ENCODE data around the gene ASH1L. TPM values are rescaled to one million over a fixed set of nuclear protein-coding genes. Genes with fewer than 3 reads are reported as not detected.

Gene ASH1L
- polyA plus RNA-seq, 1 experiment, result 30.6 TPM

DNA sequence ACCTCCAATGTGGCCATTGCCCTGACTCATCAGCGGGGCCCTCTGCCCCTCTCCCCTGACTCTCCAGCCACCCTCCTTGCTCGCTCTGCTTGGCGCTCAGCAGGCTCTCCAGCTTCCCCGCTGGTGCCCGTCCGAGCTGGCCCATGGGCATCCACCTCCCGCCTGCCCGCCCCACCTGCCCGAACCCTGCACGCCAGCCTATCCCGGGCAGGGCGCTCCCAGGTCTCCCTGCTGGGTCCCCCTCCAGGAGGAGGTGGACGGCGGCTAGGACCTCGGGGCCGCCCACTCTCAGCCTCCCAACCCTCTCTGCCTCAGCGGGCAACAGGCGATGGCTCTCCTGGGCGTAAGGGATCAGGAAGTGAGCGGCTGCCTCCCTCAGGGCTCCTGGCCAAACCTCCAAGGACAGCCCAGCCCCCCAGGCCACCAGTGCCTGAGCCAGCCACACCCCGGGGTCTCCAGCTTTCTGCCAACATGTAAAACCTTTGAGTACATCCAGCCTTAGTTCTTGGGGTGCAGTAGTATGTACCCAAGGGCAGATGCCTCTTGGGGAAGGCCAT is 274.5 kb downstream of the ASH1L start:
- H3K27me3 ChIP-seq (ENCODE audit: control insufficient read depth, insufficient read depth, low read length), result peaks cover 14% of the 10 kb centered on the region
- TF ChIP-seq CTCF (IDR thresholded peaks at IDR 0.05; ENCODE audit: low read depth, low read length), result no peak
- DNase-seq (ENCODE audit: low read depth, low spot score), result no peak
- H3K27ac ChIP-seq (ENCODE audit: low read depth, low read length), result no peak overlapping the region
- no peak overlapping the region for H3K4me3 ChIP-seq (ENCODE audit: low read depth, low read length)
- ChIA-PET POLR2A (interaction anchor here (0.5 kb wide), 1 partner anchor 15 kb away, joined by 3 read pairs; the partner anchor contains the start of gene CLK2), CTCF (no interaction called here)
- H3K9me3 ChIP-seq (ENCODE audit: control insufficient read depth, insufficient read depth, low read length), result no peaks in the 10 kb centered on the region

DNA sequence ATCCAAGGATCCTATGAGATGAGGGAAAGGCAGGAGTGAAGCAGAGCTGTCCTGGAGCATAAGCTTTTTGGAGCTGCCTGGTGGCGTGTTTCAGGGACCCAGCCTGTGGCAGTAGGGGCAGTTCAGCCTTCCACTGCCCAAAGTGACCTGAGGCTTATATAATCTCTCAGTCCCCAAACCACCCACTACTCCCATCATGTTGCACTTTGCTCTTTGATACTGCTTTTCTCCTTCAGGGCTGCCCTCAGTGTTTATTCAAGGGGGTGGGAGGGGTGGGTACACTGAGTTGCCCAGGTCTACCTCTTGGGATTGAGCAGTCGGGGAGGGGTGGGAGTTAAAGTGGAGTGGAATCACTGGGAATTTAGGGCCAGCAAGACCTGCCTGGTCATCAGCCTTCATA is 276.1 kb downstream of the ASH1L start:
- ChIA-PET CTCF (interaction anchor here (0.6 kb wide), 1 partner anchor 10 kb away, joined by 3 read pairs; no protein-coding TSS in a partner anchor), POLR2A (no interaction called here)
- H3K4me3 ChIP-seq (ENCODE audit: low read depth, low read length), result no peak overlapping the region

GRCh38 chr1:155285631-155286044 is 277.0 kb downstream of the ASH1L start:
- no peak for TF ChIP-seq CTCF (IDR thresholded peaks at IDR 0.05; ENCODE audit: low read depth, low read length)
- no peak for DNase-seq (ENCODE audit: low read depth, low spot score)
- H3K27ac ChIP-seq (ENCODE audit: low read depth, low read length), result no peak overlapping the region
- H3K9me3 ChIP-seq (ENCODE audit: control insufficient read depth, insufficient read depth, low read length), result no peaks in the 10 kb centered on the region
- H3K27me3 ChIP-seq (ENCODE audit: control insufficient read depth, insufficient read depth, low read length), result no peaks in the 10 kb centered on the region
- ChIA-PET POLR2A (no interaction called here), CTCF (no interaction called here)
- no peak overlapping the region for H3K4me3 ChIP-seq (ENCODE audit: low read depth, low read length)

More for the DNA sequence above, 276.1 kb downstream of the ASH1L start:
- Histone ChIP-seq H3K9me3 (ENCODE audit: control insufficient read depth, insufficient read depth, low read length) (no peaks in the 10 kb centered on the region), H3K27ac (ENCODE audit: low read depth, low read length) (no peak overlapping the region), H3K27me3 (ENCODE audit: control insufficient read depth, insufficient read depth, low read length) (peaks cover 3% of the 10 kb centered on the region)
- no peak for TF ChIP-seq CTCF (IDR thresholded peaks at IDR 0.05; ENCODE audit: low read depth, low read length)
- no peak for DNase-seq (ENCODE audit: low read depth, low spot score)

Small RNAs within 50 kb of the gene (small RNA-seq; reads per million reads assigned to genes)
- gene AL353807.4 (ENCODE audit: insufficient read length, low read depth), result not detected
- not detected for gene RNU6-106P (ENCODE audit: insufficient read length, low read depth)
- gene RNU6-1297P (ENCODE audit: insufficient read length, low read depth), result not detected

Other genes starting within 250 kb of the ASH1L start
- gene RUSC1, start 241.9 kb downstream of the ASH1L start, polyA plus RNA-seq (2011; rRNA removed), result 20.9 and 22.4 TPM in 2 replicates
- 17.1 and 22.5 TPM in 2 replicates for gene MSTO1, start 47.4 kb upstream of the ASH1L start, polyA plus RNA-seq (2011; rRNA removed)
- gene YY1AP1, start 126.0 kb upstream of the ASH1L start, polyA plus RNA-seq (2011; rRNA removed), result 58.1 and 70.0 TPM in 2 replicates
- gene DAP3, start 126.3 kb upstream of the ASH1L start, polyA plus RNA-seq (2011; rRNA removed), result 150 and 152 TPM in 2 replicates